GM12878 (cell line): ENCODE results near the gene LPIN3.

Experiments
- ASH2L ChIP-seq: fragments of 300-600, 200-600 bp; sonication (generic); IDR thresholded peaks from 2 replicates; pipeline ENCODE4 v1.6.1; 2017; ENCODE audit warnings: low read depth, mild to moderate bottlenecking, borderline replicate concordance
- CEBPB ChIP-seq, 2 experiments: fragments of 150-350 bp in 1 of 2; IDR thresholded peaks; 2 replicates each; pipeline ENCODE4 v1.6.1; 2012 to 2014; ENCODE audit warnings: low read depth in 2 of 2, low read length in 2 of 2, borderline replicate concordance in 1 of 2, inconsistent platforms in 1 of 2
- CTCF ChIP-seq, 3 experiments: IDR thresholded peaks in 2 of 3; conservative IDR thresholded peaks in 1 of 3; 2 replicates each; pipeline ENCODE4 v1.5.1; 2011; ENCODE audit warnings: low read depth in 3 of 3, low read length in 3 of 3, mild to moderate bottlenecking in 3 of 3, control low read depth in 2 of 3, moderate library complexity in 2 of 3, inconsistent platforms in 1 of 3, mixed read lengths in 1 of 3; ENCODE audit not compliant: control insufficient read depth in 2 of 3, insufficient read depth in 1 of 3; ENCODE audit errors: extremely low read depth in 1 of 3
- EZH2 ChIP-seq: IDR thresholded peaks from 2 replicates; pipeline ENCODE4 v1.6.1; 2012; ENCODE audit warnings: low read depth, mild to moderate bottlenecking, control low read depth, inconsistent platforms, low read length, borderline replicate concordance; ENCODE audit not compliant: control insufficient read depth
- POLR2A ChIP-seq: IDR thresholded peaks from 2 replicates; pipeline ENCODE4 v1.6.1; 2011; ENCODE audit warnings: low read depth, mild to moderate bottlenecking, low read length
- SREBF1 ChIP-seq: IDR thresholded peaks from 2 replicates; pipeline ENCODE4 v1.6.1; 2012; ENCODE audit warnings: mild to moderate bottlenecking, low read length

GRCh38 chr20:41317546-41318270, 22.9 kb upstream of the LPIN3 start, which contains the start of gene ZHX3:
- no peak for TF ChIP-seq CTCF (IDR thresholded peaks at IDR 0.05 in 2 of 3, conservative IDR thresholded peaks at IDR 0.05 in 1 of 3; ENCODE audit: control insufficient read depth in 2 of 3, extremely low read depth in 1 of 3, insufficient read depth in 1 of 3, low read depth in 3 of 3, low read length in 3 of 3)
- TF ChIP-seq EZH2, result no peak
- no peak for TF ChIP-seq CEBPB (IDR thresholded peaks at IDR 0.05; ENCODE audit: borderline replicate concordance in 1 of 2, low read depth in 2 of 2, low read length in 2 of 2)
- TF ChIP-seq ASH2L, result no peak
- TF ChIP-seq SREBF1, result no peak
- peak; percentile 60; the same call in 1 of the 2 replicates for TF ChIP-seq POLR2A
